GM10248 (cell line): Measurements from ENCODE around the gene CYP24A1.
"Not testable (repeated sequence)": the region's sequence is repeated elsewhere in the genome, so short reads cannot be mapped to it uniquely, and the experiment has no call there.

Source experiments
- CTCF ChIA-PET: fragments of 300-600 bp; sonication (Branson Sonifier 250); formaldehyde crosslinking; extraction: SDS; loops from one replicate; lab custom pipeline; 2021; ENCODE audit warnings: antibody characterized with exemption; lab: Yijun Ruan, JAX
- POLR2A ChIA-PET: fragments of 350-650 bp; sonication (Branson Sonifier 250); formaldehyde crosslinking; extraction: SDS; loops from one replicate; lab custom pipeline; 2020; ENCODE audit warnings: antibody characterized with exemption; lab: Yijun Ruan, JAX
- DNase-seq: peaks from one replicate; pipeline ENCODE4 v3.0.0; 2012; ENCODE audit errors: extremely low spot score
- TF ChIP-seq, protein P1 (sequence below): IDR thresholded peaks from 2 replicates; pipeline ENCODE4 v1.5.1; 2012; ENCODE audit warnings: mild to moderate bottlenecking, low read depth; ENCODE audit errors: extremely low read depth, missing control alignments, control extremely low read depth

Gene CYP24A1

DNA sequence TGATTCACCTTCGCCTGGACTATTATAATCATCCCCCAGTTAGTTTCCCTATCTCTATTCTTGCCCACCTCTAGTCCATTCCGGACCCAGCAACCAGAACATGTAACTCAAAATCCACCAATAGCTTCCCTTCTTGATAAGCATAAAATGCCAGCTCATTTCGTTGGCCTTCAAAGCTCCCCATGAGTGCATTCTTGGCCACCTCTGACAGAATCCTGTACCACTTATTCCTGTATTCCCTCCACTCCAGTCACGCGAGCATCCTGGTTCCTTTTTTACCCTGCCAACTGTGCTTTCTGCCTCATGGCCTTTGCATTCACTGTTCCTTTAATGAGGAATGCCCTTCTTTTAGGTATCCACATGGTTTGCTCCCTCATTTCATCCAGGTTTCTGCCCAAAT, 36.7 kb downstream of the CYP24A1 start:
- TF ChIP-seq, protein P1, sequence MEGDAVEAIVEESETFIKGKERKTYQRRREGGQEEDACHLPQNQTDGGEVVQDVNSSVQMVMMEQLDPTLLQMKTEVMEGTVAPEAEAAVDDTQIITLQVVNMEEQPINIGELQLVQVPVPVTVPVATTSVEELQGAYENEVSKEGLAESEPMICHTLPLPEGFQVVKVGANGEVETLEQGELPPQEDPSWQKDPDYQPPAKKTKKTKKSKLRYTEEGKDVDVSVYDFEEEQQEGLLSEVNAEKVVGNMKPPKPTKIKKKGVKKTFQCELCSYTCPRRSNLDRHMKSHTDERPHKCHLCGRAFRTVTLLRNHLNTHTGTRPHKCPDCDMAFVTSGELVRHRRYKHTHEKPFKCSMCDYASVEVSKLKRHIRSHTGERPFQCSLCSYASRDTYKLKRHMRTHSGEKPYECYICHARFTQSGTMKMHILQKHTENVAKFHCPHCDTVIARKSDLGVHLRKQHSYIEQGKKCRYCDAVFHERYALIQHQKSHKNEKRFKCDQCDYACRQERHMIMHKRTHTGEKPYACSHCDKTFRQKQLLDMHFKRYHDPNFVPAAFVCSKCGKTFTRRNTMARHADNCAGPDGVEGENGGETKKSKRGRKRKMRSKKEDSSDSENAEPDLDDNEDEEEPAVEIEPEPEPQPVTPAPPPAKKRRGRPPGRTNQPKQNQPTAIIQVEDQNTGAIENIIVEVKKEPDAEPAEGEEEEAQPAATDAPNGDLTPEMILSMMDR: no peak
- ChIA-PET CTCF (interaction anchor here (1.3 to 1.5 kb wide), 2 partner anchors 41 to 531 kb away, joined by 3 to 4 read pairs; no protein-coding TSS in a partner anchor), POLR2A (no interaction called here)
- DNase-seq: no peak

DNA sequence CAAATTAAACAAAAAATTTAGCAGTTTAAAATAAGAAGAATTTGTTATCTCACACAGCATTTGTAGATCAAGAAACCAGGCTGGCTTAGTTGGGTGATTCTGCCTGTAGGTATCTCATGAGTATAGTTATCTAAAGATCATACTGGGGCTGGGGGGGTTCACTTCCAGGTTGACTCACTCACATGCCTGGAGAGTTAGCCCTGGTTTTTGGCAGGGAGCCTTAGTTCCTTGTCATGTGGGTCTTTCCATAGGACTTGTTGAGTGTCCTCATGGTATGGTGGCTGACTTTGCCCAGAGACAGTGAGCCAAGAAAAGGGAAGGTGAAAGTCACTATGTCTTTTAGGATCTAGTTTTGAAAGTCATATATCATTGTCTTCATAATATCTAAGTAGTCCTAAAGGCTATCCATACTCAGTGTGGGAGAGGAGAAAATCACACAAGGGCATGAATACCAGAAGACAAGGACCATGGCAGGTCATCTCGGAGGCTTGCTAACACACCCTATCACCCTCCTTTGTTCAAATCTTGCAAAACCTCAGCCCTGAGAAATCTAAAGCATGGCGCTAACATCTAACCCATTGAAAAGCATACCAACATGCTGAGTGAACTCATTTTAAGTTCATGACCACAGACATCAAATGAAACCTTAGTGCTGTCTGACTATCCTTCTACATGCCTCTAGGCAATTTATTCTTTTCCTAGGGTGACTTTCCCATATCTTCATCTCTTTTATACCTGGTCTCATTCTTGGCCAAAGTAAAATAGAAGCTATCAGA, 39.2 kb downstream of the CYP24A1 start:
- POLR2A ChIA-PET: no interaction called here
- DNase-seq: no peak
- TF ChIP-seq, protein P1: no peak
- CTCF ChIA-PET: no interaction called here

DNA sequence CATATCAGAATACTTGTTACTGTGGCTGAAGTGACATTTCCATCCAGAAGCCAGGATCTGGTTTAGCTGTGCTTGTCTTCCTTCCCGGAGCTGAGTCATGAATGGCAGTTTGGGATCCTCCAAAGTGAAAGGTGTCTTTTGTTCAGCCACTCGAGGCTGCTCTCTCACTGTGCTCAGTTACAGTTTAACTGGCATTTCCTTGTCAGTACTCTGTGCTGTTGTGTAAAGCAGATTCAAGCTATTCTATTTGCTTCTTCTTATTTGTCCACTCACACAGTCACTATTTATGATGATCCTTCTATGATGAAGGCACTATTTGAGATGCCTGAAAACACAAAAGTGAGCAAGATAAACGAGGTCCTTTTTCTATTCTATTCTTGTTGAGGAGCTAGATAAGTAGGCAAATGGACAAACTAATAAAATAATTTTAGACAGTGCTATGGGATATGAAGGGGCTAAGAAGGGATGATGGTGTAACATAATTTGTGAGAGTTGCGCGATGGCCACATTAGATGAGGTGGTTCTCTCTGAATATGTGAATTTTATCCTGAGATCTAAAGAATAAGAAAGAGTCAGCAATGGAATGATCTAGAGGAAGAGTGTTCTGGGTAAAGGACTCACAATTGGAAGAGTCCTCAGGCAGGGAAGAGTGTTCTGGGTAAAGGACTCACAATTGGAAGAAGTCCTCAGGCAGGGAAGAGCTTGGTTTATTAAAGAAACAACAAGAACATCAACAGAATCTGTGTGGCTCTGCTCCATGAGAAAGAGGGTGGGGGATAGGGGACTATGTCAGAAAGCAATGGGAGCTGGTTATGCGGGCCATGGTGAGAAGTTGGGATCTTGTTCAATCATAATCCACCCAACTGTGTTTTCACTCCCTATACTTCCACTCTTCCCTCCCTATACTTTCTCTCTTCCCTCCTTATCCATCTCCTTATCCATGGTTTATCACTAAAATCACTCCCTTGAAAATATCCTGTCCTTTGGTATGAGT, 40.1 kb downstream of the CYP24A1 start:
- CTCF ChIA-PET: interaction anchor here (1.1 to 1.3 kb wide), 2 partner anchors 29 to 30 kb away, joined by 3 to 4 read pairs; no protein-coding TSS in a partner anchor
- no peak for DNase-seq
- POLR2A ChIA-PET: no interaction called here
- TF ChIP-seq, protein P1: no peak

DNA sequence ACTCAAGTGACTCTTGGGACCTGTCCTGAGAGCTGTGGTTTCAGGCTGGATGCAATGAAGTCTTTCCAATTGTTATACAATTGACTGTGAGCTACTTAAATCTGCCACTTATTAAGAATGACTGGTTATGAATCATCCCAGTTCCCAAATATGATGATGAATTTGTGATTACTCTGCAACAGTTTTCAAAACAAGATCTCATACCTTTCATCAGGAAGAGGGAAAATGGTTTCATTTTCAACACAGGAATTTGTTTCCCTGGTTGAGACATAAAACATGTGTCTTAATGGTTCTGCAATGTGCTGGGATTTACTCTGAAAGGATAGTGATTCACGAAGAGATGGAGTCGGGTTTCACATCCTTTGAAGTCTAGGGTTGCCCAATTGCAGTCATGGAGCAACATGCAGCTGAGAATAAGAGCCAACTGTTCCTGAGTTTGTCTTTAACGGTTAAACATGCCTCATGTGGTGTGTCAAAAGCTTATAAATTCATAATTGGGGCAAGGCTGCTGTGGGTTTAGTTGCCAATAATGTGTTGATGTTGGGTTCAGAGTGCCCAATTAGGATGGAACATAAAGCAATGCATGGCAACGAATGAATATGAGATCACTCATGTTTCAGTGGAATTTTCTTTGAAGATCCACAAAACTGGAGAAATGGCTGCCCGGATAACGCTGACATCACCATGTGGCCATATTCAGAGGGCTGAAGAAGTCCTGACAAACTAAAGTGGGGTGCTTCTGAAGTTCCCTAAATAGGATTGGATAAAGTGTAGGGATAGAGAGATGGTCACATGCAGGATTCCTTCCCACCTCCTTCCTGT, 41.0 kb downstream of the CYP24A1 start:
- ChIA-PET POLR2A (no interaction called here), CTCF (interaction anchor here (1.0 to 1.3 kb wide), 3 partner anchors 26 to 29 kb away, joined by 3 to 4 read pairs (median 3); no protein-coding TSS in a partner anchor)
- no peak for DNase-seq
- TF ChIP-seq, protein P1: no peak

DNA sequence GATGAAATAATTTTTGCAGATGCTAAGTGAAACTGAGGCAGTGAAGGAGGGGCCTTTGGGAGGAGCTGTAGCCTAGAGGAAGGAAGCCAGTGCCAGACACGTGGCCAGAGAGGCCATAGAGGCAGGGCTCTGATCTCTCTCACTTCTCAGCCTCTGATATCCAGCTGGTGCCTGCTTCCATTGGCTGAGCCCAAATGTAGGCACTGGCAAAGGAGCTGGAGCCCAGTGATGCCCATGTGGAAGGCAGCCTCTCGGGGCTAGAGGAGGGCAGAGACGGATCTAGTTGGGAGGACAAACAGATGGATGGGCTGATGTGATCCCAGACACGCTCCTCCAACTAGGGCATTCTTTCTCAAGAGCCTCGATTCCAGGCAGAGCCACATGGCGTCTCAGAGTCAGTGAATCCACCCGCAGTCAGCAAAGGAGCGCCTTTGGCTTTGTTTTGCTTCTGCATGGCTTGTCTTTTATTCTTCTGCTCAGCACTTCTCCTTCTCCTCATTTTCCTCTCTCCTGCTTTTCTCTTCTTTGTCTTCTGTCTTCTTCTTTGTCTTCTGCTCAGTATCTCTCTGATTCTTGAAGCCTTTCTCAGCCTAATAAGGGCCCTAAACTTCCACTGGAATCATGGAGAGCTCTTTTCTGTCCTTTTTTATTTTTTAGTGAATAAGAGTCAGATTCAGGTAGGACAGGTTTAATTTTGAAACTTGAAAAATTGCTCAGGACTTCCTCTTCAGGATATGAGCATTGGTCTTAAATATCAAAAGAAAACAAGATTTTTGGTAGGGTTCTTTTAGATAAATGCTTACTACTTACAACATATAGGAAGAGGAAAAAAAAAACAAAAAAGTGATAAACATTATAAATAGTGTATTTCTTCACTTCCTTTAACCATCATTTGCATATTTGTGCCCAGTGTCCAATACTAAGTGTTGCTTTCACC, 41.8 kb downstream of the CYP24A1 start:
- DNase-seq: no peak
- CTCF ChIA-PET: interaction anchor here (1.0 to 1.3 kb wide), 3 partner anchors 27 to 29 kb away, joined by 3 to 4 read pairs (median 3); no protein-coding TSS in a partner anchor
- TF ChIP-seq, protein P1: no peak
- POLR2A ChIA-PET: no interaction called here

DNA sequence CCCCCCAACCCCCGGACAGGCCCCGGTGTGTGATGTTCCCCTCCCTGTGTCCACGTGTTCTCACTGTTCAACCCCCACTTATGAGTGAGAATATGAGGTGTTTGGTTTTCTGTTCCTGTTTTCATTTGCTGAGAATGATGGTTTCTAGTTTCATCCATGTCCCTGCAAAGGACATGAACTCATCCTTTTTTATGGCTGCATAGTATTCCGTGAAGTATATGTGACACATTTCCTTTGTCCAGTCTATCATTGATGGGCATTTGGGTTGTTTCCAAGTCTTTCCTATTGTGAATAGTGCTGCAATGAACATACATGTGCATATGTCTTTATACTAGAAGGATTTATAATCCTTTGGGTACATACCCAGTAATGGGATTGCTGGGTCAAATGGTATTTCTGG, 42.7 kb downstream of the CYP24A1 start:
- CTCF ChIA-PET: interaction anchor here (1.3 kb wide), 1 partner anchor 28 kb away, joined by 4 read pairs; no protein-coding TSS in a partner anchor

More for the DNA sequence above, 42.7 kb downstream of the CYP24A1 start:
- POLR2A ChIA-PET, DNase-seq: not testable (repeated sequence)
